ENCODE data around the gene MGLL. TPM values are rescaled to one million over a fixed set of nuclear protein-coding genes. Genes with fewer than 3 reads are reported as not detected.

The MGLL gene
- total RNA-seq, 4 donors from 2014 or later: 12.6 to 44.8 (median 32.3) TPM

- H3K27me3 ChIP-seq: no peaks in the 10 kb centered on the region
- no peak overlapping the region for H3K27ac ChIP-seq
- H3K4me3 ChIP-seq: no peak overlapping the region
- H3K4me1 ChIP-seq: no peaks in the 10 kb centered on the region
- TF ChIP-seq CTCF (IDR thresholded peaks at IDR 0.05): no peak
- no peak for TF ChIP-seq POLR2A (IDR thresholded peaks at IDR 0.05)
- H3K9me3 ChIP-seq: peaks cover 0 to 5% of the 10 kb centered on the region in 2 donors
- DNase-seq: no peak
- no peaks in the 10 kb centered on the region for H3K36me3 ChIP-seq
- intact Hi-C loops (cut with DNase I; ENCODE audit: low total_unique reads): no loop called here
Observed at GRCh38 chr3:127829537-127829936, 7.2 kb upstream of the MGLL start.

- DNase-seq: no peak
- TF ChIP-seq CTCF (IDR thresholded peaks at IDR 0.05): no peak
- no peak for TF ChIP-seq POLR2A (IDR thresholded peaks at IDR 0.05)
- Histone ChIP-seq H3K9me3 (peaks cover 0 to 5% of the 10 kb centered on the region in 2 donors), H3K4me3 (no peak overlapping the region), H3K27ac (no peak overlapping the region), H3K27me3 (no peaks in the 10 kb centered on the region), H3K36me3 (no peaks in the 10 kb centered on the region), H3K4me1 (no peaks in the 10 kb centered on the region)
- intact Hi-C loops (cut with DNase I; ENCODE audit: low total_unique reads): no loop called here
Observed at GRCh38 chr3:127827808-127828207, 5.5 kb upstream of the MGLL start.

- TF ChIP-seq POLR2A (IDR thresholded peaks at IDR 0.05) (no peak), CTCF (IDR thresholded peaks at IDR 0.05) (no peak)
- no peak for DNase-seq
- Histone ChIP-seq H3K4me3 (no peak overlapping the region), H3K4me1 (no peaks in the 10 kb centered on the region), H3K9me3 (peaks cover 0 to 5% of the 10 kb centered on the region in 2 donors), H3K27ac (no peak overlapping the region), H3K27me3 (no peaks in the 10 kb centered on the region), H3K36me3 (no peaks in the 10 kb centered on the region)
- intact Hi-C loops (cut with DNase I; ENCODE audit: low total_unique reads): no loop called here
Observed at GRCh38 chr3:127825756-127826155, 3.4 kb upstream of the MGLL start.

GRCh38 chr3:127824151-127824825, 2.0 kb upstream of the MGLL start:
- intact Hi-C loops (cut with DNase I; ENCODE audit: low total_unique reads): no loop called here
- no peak for DNase-seq
- H3K27ac ChIP-seq: no peak overlapping the region
- H3K4me1 ChIP-seq: no peaks in the 10 kb centered on the region
- TF ChIP-seq POLR2A (IDR thresholded peaks at IDR 0.05) (no peak), CTCF (IDR thresholded peaks at IDR 0.05) (no peak)
- H3K4me3 ChIP-seq: no peak overlapping the region
- H3K27me3 ChIP-seq: no peaks in the 10 kb centered on the region
- H3K36me3 ChIP-seq: no peaks in the 10 kb centered on the region
- no peaks in the 10 kb centered on the region for H3K9me3 ChIP-seq

- Histone ChIP-seq H3K4me1 (no peaks in the 10 kb centered on the region), H3K36me3 (no peaks in the 10 kb centered on the region), H3K4me3 (peak overlapping the region; percentile 40 to 58), H3K27ac (no peak overlapping the region), H3K27me3 (no peaks in the 10 kb centered on the region), H3K9me3 (no peaks in the 10 kb centered on the region)
- intact Hi-C loops (cut with DNase I; ENCODE audit: low total_unique reads): no loop called here
- no peak for TF ChIP-seq POLR2A (IDR thresholded peaks at IDR 0.05)
- TF ChIP-seq CTCF (IDR thresholded peaks at IDR 0.05): peak in 2 of 4 experiments; percentile 12 to 16
- DNase-seq: no peak
Observed at GRCh38 chr3:127823426-127823857, 1.1 kb upstream of the MGLL start.
